Hematopoietic multipotent progenitor cell treated with erythropoietin and hydrocortisone succinate and interleukin-3 and kit ligand, for 17 days (in vitro differentiated cells): ENCODE data around the gene KIF21A.
"Not testable (repeated sequence)": the region's sequence is repeated elsewhere in the genome, so short reads cannot be mapped to it uniquely, and the experiment has no call there.

Experiments
- DNase-seq: peaks from one replicate; pipeline ENCODE4 v3.0.0-alpha.2; 2015; ENCODE audit warnings: low spot score

KIF21A gene

GRCh38 chr12:39443081-39443928 is at the start of gene KIF21A:
Gene KIF21A (minus strand): TSS chr12:39443120. CDS start chr12:39442970, 150 bp downstream.
- DNase-seq: peak; percentile 73

- DNase-seq: no peak
Measured at GRCh38 chr12:39490500-39491282, 47.8 kb upstream of the KIF21A start.

GRCh38 chr12:39483597-39483996 is 40.7 kb upstream of the KIF21A start:
- no peak for DNase-seq

GRCh38 chr12:39483042-39483441 is 40.1 kb upstream of the KIF21A start:
- no peak for DNase-seq

GRCh38 chr12:39476894-39477293 is 34.0 kb upstream of the KIF21A start:
- no peak for DNase-seq

- DNase-seq: no peak
Measured at GRCh38 chr12:39476121-39476520, 33.2 kb upstream of the KIF21A start.

- not testable (repeated sequence) for DNase-seq
Measured at GRCh38 chr12:39475136-39475535, 32.2 kb upstream of the KIF21A start.

GRCh38 chr12:39467432-39467870 is 24.5 kb upstream of the KIF21A start:
- no peak for DNase-seq

- no peak for DNase-seq
Measured at GRCh38 chr12:39464976-39465695, 22.2 kb upstream of the KIF21A start.

- DNase-seq: no peak
Measured at GRCh38 chr12:39461059-39461458, 18.1 kb upstream of the KIF21A start.

- DNase-seq: no peak
Measured at GRCh38 chr12:39459027-39459434, 16.1 kb upstream of the KIF21A start.

GRCh38 chr12:39451977-39452376 is 9.1 kb upstream of the KIF21A start:
- no peak for DNase-seq

- no peak for DNase-seq
Measured at GRCh38 chr12:39448038-39448437, 5.1 kb upstream of the KIF21A start.

GRCh38 chr12:39443929-39444209 is 949 bp upstream of the KIF21A start:
- DNase-seq: peak; percentile 4

- DNase-seq: no peak
Measured at GRCh38 chr12:39442831-39443080, 164 bp downstream of the KIF21A start.

GRCh38 chr12:39441963-39442830 is 723 bp downstream of the KIF21A start:
- peak; percentile 17 for DNase-seq

GRCh38 chr12:39441189-39441962 is 1.5 kb downstream of the KIF21A start:
- no peak for DNase-seq

- no peak for DNase-seq
Measured at GRCh38 chr12:39440781-39441180, 2.1 kb downstream of the KIF21A start.

- no peak for DNase-seq
Measured at GRCh38 chr12:39440101-39440500, 2.8 kb downstream of the KIF21A start.

- no peak for DNase-seq
Measured at GRCh38 chr12:39435531-39435930, 7.4 kb downstream of the KIF21A start.

- no peak for DNase-seq
Measured at GRCh38 chr12:39431797-39432196, 11.1 kb downstream of the KIF21A start.
